Stimulated activated CD8-positive, alpha-beta memory T cell treated with anti-CD3 and anti-CD28 coated beads, Interleukin-7, amount 100 ng/mL, for 4 hours (primary cell): Measurements from ENCODE around the gene TAF1B.
"Not testable (repeated sequence)": the region's sequence is repeated elsewhere in the genome, so short reads cannot be mapped to it uniquely, and the experiment has no call there.

Experiments used
- DNase-seq, 2 donors: peaks; one replicate each; pipeline ENCODE4 v3.0.0-alpha.2; 2020; ENCODE audit warnings: low read depth in 2 of 2

Gene TAF1B

GRCh38 chr2:9830685-9831410, 12.4 kb upstream of the TAF1B start:
- DNase-seq: no peak

DNA sequence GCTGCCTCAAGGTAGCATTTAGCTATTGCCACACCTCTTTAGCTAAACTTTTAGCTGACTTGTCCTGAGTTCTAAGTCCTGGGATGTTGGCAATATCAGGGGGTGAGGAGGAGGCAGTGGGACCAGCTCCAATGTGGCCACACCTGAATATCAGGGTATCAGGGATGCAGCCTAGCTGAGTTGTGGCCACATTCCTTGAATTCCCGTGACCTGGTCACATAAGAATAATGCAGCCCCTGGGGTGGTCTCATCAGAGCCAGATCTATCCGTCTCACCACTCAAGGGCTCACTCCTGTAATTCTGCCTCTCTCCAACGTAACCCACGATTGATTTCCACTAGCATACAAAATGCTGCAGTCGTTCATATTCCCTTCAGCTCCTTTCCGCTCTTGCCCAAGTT, 11.6 kb upstream of the TAF1B start:
- DNase-seq: no peak

GRCh38 chr2:9832586-9832985, 10.7 kb upstream of the TAF1B start:
- DNase-seq: no peak

- DNase-seq: not testable (repeated sequence)
These were observed 8.2 kb upstream of the TAF1B start for GRCh38 chr2:9835068-9835467.

- no peak for DNase-seq
These were observed 7.2 kb upstream of the TAF1B start for GRCh38 chr2:9836074-9836473.

DNA sequence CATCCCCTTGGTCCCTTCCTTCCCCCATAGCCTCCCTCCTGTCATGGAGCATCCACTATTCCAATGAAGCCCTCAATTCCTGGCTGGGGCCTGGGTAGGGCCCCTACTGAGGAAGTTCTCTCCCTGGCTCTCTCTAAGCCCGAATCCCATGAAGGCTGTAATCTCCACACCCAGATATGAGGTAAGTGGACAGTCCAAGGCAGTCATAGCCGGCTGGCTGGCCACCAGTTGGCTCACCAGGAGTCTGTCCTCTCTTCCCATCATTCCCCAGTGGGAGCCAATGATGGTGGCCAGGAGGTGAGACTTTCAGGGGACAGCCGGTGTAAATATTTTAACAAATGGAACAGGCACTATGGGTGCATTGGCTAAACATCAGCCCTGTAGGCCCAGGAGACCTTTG, 6.8 kb upstream of the TAF1B start:
- DNase-seq: no peak

DNA sequence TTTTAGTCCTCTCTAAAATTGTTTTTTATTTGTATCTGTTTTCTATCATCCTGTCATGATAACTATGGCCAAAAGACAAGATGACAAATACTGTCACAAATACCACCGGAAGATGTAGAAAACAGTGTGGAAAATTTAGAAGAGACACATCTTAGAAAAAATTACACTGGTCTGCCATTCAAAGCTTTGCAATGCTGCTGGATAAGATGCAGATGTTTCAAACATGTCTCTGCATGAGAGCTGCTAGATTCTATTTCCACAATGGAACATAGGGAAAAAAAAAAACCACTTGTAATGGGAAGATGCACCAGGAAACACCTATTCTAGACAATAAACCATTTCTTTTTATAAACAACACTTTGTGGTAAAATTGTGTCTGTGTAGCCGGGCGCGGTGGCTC, 5.8 kb upstream of the TAF1B start:
- DNase-seq: no peak

GRCh38 chr2:9838391-9838790, 4.9 kb upstream of the TAF1B start:
- no peak for DNase-seq

- no peak for DNase-seq
These were observed 616 bp upstream of the TAF1B start for GRCh38 chr2:9842487-9843228.

DNA sequence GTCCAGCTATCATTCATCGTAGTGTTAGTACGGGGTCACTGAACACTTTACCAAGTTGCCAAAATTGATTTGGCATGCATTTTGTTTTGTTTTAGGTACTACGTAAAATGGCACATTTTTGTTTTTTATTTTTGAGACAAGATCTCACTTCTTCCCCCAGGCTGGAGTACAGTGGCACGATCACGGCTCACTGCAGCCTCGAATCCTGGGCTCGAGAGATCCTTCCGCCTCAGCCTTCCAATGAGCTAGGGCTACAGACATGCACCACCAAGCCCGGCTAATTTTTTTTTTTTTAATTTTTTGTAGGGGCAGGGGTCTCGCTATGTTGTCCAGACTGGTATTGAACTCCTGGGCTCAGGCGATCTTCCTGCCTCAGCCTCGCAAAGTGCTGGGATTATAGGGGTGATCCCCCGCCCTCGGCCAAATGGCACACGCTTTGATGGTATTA, 786 bp downstream of the TAF1B start:
- no peak for DNase-seq

- no peak for DNase-seq
These were observed 1.3 kb downstream of the TAF1B start for GRCh38 chr2:9844576-9844975.

DNA sequence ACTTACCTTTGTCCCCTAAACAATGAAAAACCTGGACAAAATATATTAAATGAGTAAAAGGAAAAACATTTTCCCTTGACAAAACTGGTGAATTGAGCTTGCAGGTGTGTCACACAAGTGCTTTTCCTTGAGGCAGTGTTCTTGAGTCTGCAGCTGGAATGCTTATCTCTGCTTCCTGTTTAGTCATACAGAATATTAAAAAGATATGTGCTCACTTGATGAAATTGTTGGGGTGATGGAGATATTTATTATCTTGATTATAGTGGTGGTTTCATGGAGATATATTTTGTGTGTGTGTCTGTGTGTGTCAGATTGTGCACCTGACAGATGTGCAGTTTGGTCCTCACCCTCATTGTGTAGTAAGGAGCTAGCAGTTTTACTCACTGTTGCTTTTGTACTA, 3.3 kb downstream of the TAF1B start:
- no peak for DNase-seq

DNA sequence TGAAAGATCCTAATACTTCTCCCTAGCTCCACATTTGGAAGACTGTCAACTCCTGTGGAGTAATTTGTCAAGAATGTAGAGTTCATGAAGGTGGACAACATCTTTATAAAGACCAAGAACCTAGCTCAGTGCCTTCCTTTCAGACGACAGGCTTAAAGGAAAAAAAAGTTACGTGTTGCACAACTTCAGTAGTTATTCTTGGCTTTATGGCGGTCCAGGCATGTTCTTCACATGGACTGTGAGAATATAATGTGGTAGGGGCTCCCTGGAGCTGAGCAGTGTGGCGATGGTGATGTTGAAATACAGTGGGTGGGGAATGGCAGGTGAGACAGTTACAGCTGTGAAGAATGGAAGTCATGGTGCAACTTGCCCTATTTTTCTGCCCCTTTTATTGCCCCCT, 3.9 kb downstream of the TAF1B start:
- DNase-seq: no peak

DNA sequence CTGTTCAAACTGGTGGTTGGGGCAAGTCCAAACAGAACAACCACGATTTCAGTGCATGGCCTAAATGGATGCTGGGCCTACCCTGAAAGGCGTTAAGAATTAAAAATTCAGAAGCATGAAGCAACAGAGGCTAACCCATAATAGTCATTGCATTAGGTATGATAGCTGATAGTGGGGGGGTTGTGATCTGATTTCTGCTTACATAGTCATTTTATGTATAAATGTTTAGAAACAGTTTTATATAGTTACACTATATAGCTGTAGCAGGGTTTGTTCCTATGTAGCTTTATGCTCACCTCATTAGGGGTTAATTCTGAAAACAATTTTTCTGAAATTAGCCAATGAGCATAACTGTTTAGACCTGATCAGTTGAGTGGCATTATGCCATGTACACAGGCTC, 9.6 kb downstream of the TAF1B start:
- DNase-seq: no peak

DNA sequence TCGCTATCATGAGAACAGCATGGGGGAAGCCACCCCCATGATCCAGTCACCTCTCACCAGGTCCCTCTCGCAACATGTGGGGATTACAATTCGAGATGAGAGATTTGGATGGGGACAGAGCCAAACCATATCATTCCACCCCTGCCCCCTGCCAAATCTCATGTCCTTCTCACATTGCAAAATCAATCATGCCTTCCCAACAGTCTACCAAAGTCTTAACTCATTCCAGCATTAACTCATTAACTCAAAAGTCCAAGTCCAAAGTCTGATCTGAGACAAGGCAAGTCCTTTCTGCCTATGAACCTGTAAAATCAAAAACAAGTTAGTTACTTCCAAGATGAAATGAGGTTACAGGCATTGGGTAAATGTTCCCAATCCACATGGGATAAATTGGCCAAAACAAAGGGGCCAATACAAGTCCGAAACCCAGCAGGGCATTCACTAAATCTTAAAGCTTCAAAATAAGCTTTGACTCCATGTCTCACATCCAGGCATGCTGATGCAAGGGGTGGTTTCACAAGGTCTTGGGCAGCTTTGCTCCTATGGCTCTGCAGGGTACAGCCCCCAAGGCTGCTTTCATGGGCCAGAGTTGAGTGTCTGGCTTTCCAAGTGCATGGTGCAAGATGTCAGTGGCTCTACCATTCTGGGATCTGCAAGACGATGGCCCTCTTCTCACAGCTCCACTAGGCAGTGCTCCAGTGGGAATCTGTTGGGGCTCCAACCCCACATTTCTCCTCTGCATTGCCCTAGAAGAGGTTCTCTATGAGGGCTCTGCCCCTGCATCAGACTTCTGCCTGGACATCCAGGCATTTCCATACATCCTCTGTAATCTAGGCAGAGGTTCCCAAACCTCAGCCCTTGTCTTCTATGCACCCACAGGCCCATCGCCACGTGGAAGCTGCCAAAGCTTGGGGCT, 14.8 kb downstream of the TAF1B start:
- no peak for DNase-seq

GRCh38 chr2:9858730-9859068, 15.4 kb downstream of the TAF1B start:
- DNase-seq: no peak

- DNase-seq: not testable (repeated sequence)
These were observed 17.8 kb downstream of the TAF1B start for GRCh38 chr2:9860922-9861580.

DNA sequence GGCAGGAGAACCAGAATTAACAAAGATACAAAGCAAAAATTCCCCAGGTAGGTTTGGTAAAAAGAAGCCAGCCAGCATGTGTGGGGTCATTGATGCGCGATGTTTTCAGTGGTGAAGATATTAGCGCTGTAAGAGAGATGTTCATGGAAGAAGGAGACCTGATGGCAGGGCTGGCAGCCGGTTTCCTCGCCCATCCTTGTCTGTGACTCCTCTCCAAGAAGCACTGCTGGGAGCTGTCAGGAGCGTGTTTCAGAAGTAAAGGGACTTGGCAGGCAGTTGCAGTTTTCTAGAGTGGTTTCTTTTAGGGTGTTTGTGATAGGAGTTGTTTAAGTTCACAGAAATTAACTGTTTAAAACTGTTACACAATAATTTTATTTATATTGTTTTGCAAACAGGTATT, 24.6 kb downstream of the TAF1B start:
- DNase-seq: no peak

DNA sequence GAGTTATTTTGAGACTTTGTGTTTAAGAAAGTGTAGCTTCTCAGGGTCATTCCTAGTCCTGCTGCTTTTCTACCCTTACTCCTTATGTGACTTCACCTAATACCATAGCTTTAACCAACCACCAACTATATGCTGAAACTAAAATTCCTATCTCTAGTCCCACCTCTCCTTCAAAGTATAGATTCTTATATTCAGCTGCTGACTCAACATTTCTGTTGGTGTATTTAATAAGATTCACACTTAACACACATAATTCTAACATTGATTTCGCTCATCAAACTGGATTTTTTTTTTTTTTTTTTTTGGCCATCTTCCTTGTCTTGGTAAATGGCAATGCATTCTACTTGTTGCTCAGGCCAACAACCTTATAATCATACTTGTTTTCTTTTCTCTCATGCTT, 30.1 kb downstream of the TAF1B start:
- no peak for DNase-seq

GRCh38 chr2:9877026-9877425, 33.8 kb downstream of the TAF1B start:
- no peak for DNase-seq

DNA sequence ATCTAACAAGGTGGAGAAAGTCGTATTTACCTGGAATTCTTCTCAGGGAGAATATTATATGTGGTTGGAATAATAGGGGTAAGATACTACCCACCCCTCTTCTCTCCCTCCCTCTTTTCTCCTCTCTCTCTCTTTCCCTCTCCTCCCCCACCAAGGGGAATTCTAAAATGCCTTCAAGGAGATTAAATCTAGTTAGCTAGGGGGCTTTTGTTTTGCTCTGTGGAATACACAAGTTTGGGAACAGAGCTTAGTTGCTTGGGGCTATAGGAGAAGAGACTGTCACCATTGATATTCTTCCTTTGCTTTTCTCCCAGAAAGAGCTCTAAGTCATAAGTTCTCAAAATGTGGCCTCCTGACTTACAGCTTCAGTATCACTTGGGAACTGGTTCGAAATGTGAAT, 34.5 kb downstream of the TAF1B start:
- no peak for DNase-seq
